ENCODE data around the gene A1CF. TPM values are rescaled to one million over a fixed set of nuclear protein-coding genes. Genes with fewer than 3 reads are reported as not detected.

A1CF gene
- total and polyA plus RNA-seq, 2 experiments from 2014 or later, result 0.05 TPM; not detected in 1

- TF ChIP-seq, protein P1, sequence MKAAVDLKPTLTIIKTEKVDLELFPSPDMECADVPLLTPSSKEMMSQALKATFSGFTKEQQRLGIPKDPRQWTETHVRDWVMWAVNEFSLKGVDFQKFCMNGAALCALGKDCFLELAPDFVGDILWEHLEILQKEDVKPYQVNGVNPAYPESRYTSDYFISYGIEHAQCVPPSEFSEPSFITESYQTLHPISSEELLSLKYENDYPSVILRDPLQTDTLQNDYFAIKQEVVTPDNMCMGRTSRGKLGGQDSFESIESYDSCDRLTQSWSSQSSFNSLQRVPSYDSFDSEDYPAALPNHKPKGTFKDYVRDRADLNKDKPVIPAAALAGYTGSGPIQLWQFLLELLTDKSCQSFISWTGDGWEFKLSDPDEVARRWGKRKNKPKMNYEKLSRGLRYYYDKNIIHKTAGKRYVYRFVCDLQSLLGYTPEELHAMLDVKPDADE (IDR thresholded peaks at IDR 0.05), result no peak
- no peak for TF ChIP-seq CREB1 (CRISPR knock-in tag; IDR thresholded peaks at IDR 0.05; ENCODE audit: low read depth)
- TF ChIP-seq STAT1 (IDR thresholded peaks at IDR 0.05; ENCODE audit: unreplicated experiment), result no peak
- no peak for TF ChIP-seq EZH2phosphoT487 (IDR thresholded peaks at IDR 0.05; ENCODE audit: unreplicated experiment)
- TF ChIP-seq EZH2 (IDR thresholded peaks at IDR 0.05; ENCODE audit: low read depth, unreplicated experiment), result no peak
Observed at GRCh38 chr10:50796693-50797092, 88.7 kb downstream of the A1CF start (continued).

GRCh38 chr10:50794490-50794889 lies 90.9 kb downstream of the A1CF start:
- H3K4me2 ChIP-seq, result no peak overlapping the region
- Mint-ChIP-seq H3K27me3 (ENCODE audit: insufficient read depth, low read depth, poor library complexity) (peaks cover 3% of the 10 kb centered on the region), H3K4me1 (peaks cover 3% of the 10 kb centered on the region; the same call in 1 of the 3 replicates), H3K27ac (no peak overlapping the region), H3K36me3 (ENCODE audit: low read depth) (peaks cover 5% of the 10 kb centered on the region; the same call in 1 of the 3 replicates), H3K4me3 (no peak overlapping the region), H3K9me3 (peaks cover 5% of the 10 kb centered on the region; the same call in 1 of the 3 replicates)
- no peaks in the 10 kb centered on the region for H3K27me3 ChIP-seq (ENCODE audit: insufficient read depth)
- H3K36me3 ChIP-seq (ENCODE audit: insufficient read depth), result no peaks in the 10 kb centered on the region
- no peaks in the 10 kb centered on the region for H3K79me2 ChIP-seq (replicated peaks; ENCODE audit: insufficient read depth)
- no peak overlapping the region for H3K27ac ChIP-seq (ENCODE audit: low read depth)
- H2AFZ ChIP-seq, result no peak overlapping the region
- H3F3A ChIP-seq (replicated peaks; ENCODE audit: low read depth), result no peaks in the 10 kb centered on the region
- no peaks in the 10 kb centered on the region for H4K20me1 ChIP-seq (replicated peaks; ENCODE audit: insufficient read depth)
- TF ChIP-seq EZH2phosphoT487 (IDR thresholded peaks at IDR 0.05; ENCODE audit: unreplicated experiment) (no peak), ZNF462 (CRISPR knock-in tag; IDR thresholded peaks at IDR 0.05) (no peak), EZH2 (IDR thresholded peaks at IDR 0.05; ENCODE audit: low read depth, unreplicated experiment) (no peak), ZNF114 (CRISPR knock-in tag; IDR thresholded peaks at IDR 0.05) (no peak)
- TF ChIP-seq, protein P1 (IDR thresholded peaks at IDR 0.05), result no peak
- no peak for DNase-seq (ENCODE audit: low spot score)
- H3K9me2 ChIP-seq (ENCODE audit: insufficient read depth), result no peaks in the 10 kb centered on the region
- no peaks in the 10 kb centered on the region for H3K4me1 ChIP-seq (ENCODE audit: insufficient read depth)
- no peak overlapping the region for H3K4me3 ChIP-seq
- no peak for ATAC-seq
